ENCODE measurements around the gene SETD2.

The SETD2 gene

GRCh38 chr3:46989146-46989810 lies 174.6 kb downstream of the SETD2 start:
- no peaks in the 10 kb centered on the region for H3K27me3 ChIP-seq (ENCODE audit: insufficient read depth, low read depth)
- no peaks in the 10 kb centered on the region; the same call in 1 of the 2 replicates for H3K79me2 ChIP-seq (ENCODE audit: insufficient read depth, low read depth)
- peaks cover 26% of the 10 kb centered on the region for H3K4me1 ChIP-seq (ENCODE audit: low read depth, poor library complexity, severe bottlenecking)
- no peak overlapping the region for H3K27ac ChIP-seq
- H3K4me3 ChIP-seq (IDR thresholded peaks at IDR 0.05; ENCODE audit: insufficient read depth, low read depth, low read length): no peak overlapping the region
- H3K9ac ChIP-seq: no peak overlapping the region
- H3K4me2 ChIP-seq: no peak overlapping the region
- TF ChIP-seq, protein P1, sequence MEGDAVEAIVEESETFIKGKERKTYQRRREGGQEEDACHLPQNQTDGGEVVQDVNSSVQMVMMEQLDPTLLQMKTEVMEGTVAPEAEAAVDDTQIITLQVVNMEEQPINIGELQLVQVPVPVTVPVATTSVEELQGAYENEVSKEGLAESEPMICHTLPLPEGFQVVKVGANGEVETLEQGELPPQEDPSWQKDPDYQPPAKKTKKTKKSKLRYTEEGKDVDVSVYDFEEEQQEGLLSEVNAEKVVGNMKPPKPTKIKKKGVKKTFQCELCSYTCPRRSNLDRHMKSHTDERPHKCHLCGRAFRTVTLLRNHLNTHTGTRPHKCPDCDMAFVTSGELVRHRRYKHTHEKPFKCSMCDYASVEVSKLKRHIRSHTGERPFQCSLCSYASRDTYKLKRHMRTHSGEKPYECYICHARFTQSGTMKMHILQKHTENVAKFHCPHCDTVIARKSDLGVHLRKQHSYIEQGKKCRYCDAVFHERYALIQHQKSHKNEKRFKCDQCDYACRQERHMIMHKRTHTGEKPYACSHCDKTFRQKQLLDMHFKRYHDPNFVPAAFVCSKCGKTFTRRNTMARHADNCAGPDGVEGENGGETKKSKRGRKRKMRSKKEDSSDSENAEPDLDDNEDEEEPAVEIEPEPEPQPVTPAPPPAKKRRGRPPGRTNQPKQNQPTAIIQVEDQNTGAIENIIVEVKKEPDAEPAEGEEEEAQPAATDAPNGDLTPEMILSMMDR (conservative IDR thresholded peaks at IDR 0.05; ENCODE audit: low read depth, low read length): no peak
- H2AFZ ChIP-seq (ENCODE audit: low read depth): no peak overlapping the region
- no peaks in the 10 kb centered on the region for H3K36me3 ChIP-seq (ENCODE audit: insufficient read depth)
- no peaks in the 10 kb centered on the region for H4K20me1 ChIP-seq (ENCODE audit: insufficient read depth)

DNA sequence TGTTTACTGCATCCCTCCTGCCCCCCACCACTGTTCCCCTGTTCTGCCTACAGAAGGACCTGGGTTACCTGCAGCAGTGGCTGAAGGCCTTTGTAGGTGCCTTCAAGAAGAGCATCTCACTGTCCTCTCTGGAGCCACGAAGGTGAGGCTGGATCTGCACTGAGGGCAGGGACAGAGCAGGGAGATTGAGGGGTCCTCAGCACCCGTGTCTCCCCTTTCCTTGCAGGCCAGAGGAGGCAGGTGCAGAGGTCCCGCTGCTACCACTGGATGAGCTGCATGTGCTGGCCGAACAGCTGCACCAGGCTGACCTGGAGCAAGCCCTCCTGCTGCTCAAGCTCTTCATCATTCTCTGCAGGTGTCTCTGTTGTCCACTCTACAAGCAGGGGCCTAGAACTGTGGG lies 175.3 kb downstream of the SETD2 start:
- H3K36me3 ChIP-seq (ENCODE audit: insufficient read depth): no peaks in the 10 kb centered on the region
- no peak overlapping the region for H3K4me3 ChIP-seq (IDR thresholded peaks at IDR 0.05; ENCODE audit: insufficient read depth, low read depth, low read length)
- H3K4me2 ChIP-seq: peak overlapping the region; percentile 80; the same call in 1 of the 2 replicates
- TF ChIP-seq, protein P1 (conservative IDR thresholded peaks at IDR 0.05; ENCODE audit: low read depth, low read length): no peak
- no peaks in the 10 kb centered on the region; the same call in 1 of the 2 replicates for H3K79me2 ChIP-seq (ENCODE audit: insufficient read depth, low read depth)
- H4K20me1 ChIP-seq (ENCODE audit: insufficient read depth): no peaks in the 10 kb centered on the region
- H3K27ac ChIP-seq: peak overlapping the region; percentile 96
- H2AFZ ChIP-seq (ENCODE audit: low read depth): no peak overlapping the region
- H3K4me1 ChIP-seq (ENCODE audit: low read depth, poor library complexity, severe bottlenecking): peaks cover 26% of the 10 kb centered on the region
- peak overlapping the region; percentile 96; the same call in 1 of the 2 replicates for H3K9ac ChIP-seq
- no peaks in the 10 kb centered on the region for H3K27me3 ChIP-seq (ENCODE audit: insufficient read depth, low read depth)

- H3K27ac ChIP-seq: peak overlapping the region; percentile 96
- H3K27me3 ChIP-seq (ENCODE audit: insufficient read depth, low read depth): no peaks in the 10 kb centered on the region
- peaks cover 26% of the 10 kb centered on the region for H3K4me1 ChIP-seq (ENCODE audit: low read depth, poor library complexity, severe bottlenecking)
- H3K79me2 ChIP-seq (ENCODE audit: insufficient read depth, low read depth): no peaks in the 10 kb centered on the region; the same call in 1 of the 2 replicates
- H3K36me3 ChIP-seq (ENCODE audit: insufficient read depth): no peaks in the 10 kb centered on the region
- TF ChIP-seq, protein P1 (conservative IDR thresholded peaks at IDR 0.05; ENCODE audit: low read depth, low read length): no peak
- peak overlapping the region; percentile 94 for H3K4me2 ChIP-seq
- H3K4me3 ChIP-seq (IDR thresholded peaks at IDR 0.05; ENCODE audit: insufficient read depth, low read depth, low read length): no peak overlapping the region
- H3K9ac ChIP-seq: peak overlapping the region; percentile 96
- H4K20me1 ChIP-seq (ENCODE audit: insufficient read depth): no peaks in the 10 kb centered on the region
- peak overlapping the region; percentile 49; the same call in 1 of the 2 replicates for H2AFZ ChIP-seq (ENCODE audit: low read depth)
These were observed 176.0 kb downstream of the SETD2 start for GRCh38 chr3:46987743-46988401.

DNA sequence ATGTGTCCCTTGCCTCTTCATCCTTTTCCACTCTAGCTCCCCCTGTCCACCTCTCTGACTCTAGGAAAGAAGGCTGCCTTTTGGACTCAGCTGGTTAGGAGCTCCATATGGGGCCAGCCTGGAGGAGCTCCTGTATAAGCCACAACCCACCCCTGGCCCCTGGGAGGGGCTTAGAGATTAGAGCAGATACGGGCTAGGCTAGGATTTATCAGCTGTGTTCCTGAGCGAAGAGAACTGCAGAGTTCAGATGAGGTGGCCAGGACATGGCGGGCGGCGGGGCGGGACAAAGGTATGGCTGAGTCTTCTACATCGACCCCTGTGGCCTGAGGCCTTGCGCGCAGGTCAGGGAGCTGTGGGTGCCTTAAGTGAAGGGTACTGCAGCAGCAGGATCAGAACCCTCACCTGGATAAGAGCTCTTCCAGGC lies 176.6 kb downstream of the SETD2 start:
- Histone ChIP-seq H3K36me3 (ENCODE audit: insufficient read depth) (no peaks in the 10 kb centered on the region), H3K4me1 (ENCODE audit: low read depth, poor library complexity, severe bottlenecking) (peaks cover 26% of the 10 kb centered on the region), H3K4me2 (peak overlapping the region; percentile 94), H3K27me3 (ENCODE audit: insufficient read depth, low read depth) (no peaks in the 10 kb centered on the region), H3K9ac (peak overlapping the region; percentile 96; the same call in 1 of the 2 replicates), H4K20me1 (ENCODE audit: insufficient read depth) (no peaks in the 10 kb centered on the region), H3K27ac (peak overlapping the region; percentile 96), H3K4me3 (IDR thresholded peaks at IDR 0.05; ENCODE audit: insufficient read depth, low read depth, low read length) (no peak overlapping the region), H2AFZ (ENCODE audit: low read depth) (peak overlapping the region; percentile 49; the same call in 1 of the 2 replicates), H3K79me2 (ENCODE audit: insufficient read depth, low read depth) (no peaks in the 10 kb centered on the region; the same call in 1 of the 2 replicates)
- TF ChIP-seq, protein P1 (conservative IDR thresholded peaks at IDR 0.05; ENCODE audit: low read depth, low read length): no peak
